ENCODE data around the gene EMX1.

The EMX1 gene

GRCh38 chr2:72883356-72883962, 33.9 kb upstream of the EMX1 start:
- no peak overlapping the region for H3K4me3 ChIP-seq (ENCODE audit: low read depth in 1 of 2, low read length in 2 of 2)
- ATAC-seq (ENCODE audit: insufficient read depth, low read depth), result peak; percentile 76

GRCh38 chr2:72886505-72887031, 30.8 kb upstream of the EMX1 start:
- H3K79me2 ChIP-seq (ENCODE audit: insufficient read depth, low read length), result no peaks in the 10 kb centered on the region
- H3K9me3 ChIP-seq (ENCODE audit: insufficient read depth, low read length, severe bottlenecking), result no peaks in the 10 kb centered on the region
- peaks cover 3% of the 10 kb centered on the region; the same call in 1 of the 2 replicates for H4K20me1 ChIP-seq (ENCODE audit: insufficient read depth, low read length)
- H3K4me2 ChIP-seq (ENCODE audit: insufficient read depth, low read length), result no peak overlapping the region
- H3K4me1 ChIP-seq (ENCODE audit: insufficient read depth, low read length), result no peaks in the 10 kb centered on the region
- TF ChIP-seq, protein P1, sequence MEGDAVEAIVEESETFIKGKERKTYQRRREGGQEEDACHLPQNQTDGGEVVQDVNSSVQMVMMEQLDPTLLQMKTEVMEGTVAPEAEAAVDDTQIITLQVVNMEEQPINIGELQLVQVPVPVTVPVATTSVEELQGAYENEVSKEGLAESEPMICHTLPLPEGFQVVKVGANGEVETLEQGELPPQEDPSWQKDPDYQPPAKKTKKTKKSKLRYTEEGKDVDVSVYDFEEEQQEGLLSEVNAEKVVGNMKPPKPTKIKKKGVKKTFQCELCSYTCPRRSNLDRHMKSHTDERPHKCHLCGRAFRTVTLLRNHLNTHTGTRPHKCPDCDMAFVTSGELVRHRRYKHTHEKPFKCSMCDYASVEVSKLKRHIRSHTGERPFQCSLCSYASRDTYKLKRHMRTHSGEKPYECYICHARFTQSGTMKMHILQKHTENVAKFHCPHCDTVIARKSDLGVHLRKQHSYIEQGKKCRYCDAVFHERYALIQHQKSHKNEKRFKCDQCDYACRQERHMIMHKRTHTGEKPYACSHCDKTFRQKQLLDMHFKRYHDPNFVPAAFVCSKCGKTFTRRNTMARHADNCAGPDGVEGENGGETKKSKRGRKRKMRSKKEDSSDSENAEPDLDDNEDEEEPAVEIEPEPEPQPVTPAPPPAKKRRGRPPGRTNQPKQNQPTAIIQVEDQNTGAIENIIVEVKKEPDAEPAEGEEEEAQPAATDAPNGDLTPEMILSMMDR (IDR thresholded peaks at IDR 0.05; ENCODE audit: borderline replicate concordance, extremely low read depth, low read length, poor library complexity, severe bottlenecking), result no peak
- TF ChIP-seq EZH2 (IDR thresholded peaks at IDR 0.05; ENCODE audit: borderline replicate concordance, low read depth, low read length, severe bottlenecking), result no peak
- no peak for DNase-seq
- ATAC-seq (ENCODE audit: insufficient read depth, low read depth), result no peak
- H3K36me3 ChIP-seq (ENCODE audit: insufficient read depth, low read length), result no peaks in the 10 kb centered on the region
- no peak overlapping the region for H3K9ac ChIP-seq (ENCODE audit: low read depth, low read length)
- H2AFZ ChIP-seq (ENCODE audit: low read depth, low read length), result no peak overlapping the region
- no peak overlapping the region for H3K27ac ChIP-seq (ENCODE audit: low read length)
- no peak overlapping the region for H3K4me3 ChIP-seq (ENCODE audit: low read depth in 1 of 2, low read length in 2 of 2)
- H3K27me3 ChIP-seq (ENCODE audit: insufficient read depth, low read length, poor library complexity), result peaks cover 2% of the 10 kb centered on the region

More at GRCh38 chr2:72883356-72883962, 33.9 kb upstream of the EMX1 start:
- Histone ChIP-seq H3K27me3 (ENCODE audit: insufficient read depth, low read length, poor library complexity) (no peaks in the 10 kb centered on the region), H3K27ac (ENCODE audit: low read length) (no peak overlapping the region), H3K79me2 (ENCODE audit: insufficient read depth, low read length) (no peaks in the 10 kb centered on the region), H2AFZ (ENCODE audit: low read depth, low read length) (no peak overlapping the region), H3K36me3 (ENCODE audit: insufficient read depth, low read length) (no peaks in the 10 kb centered on the region), H3K4me2 (ENCODE audit: insufficient read depth, low read length) (no peak overlapping the region), H3K9me3 (ENCODE audit: insufficient read depth, low read length, severe bottlenecking) (no peaks in the 10 kb centered on the region), H3K9ac (ENCODE audit: low read depth, low read length) (no peak overlapping the region), H4K20me1 (ENCODE audit: insufficient read depth, low read length) (peaks cover 3% of the 10 kb centered on the region; the same call in 1 of the 2 replicates), H3K4me1 (ENCODE audit: insufficient read depth, low read length) (no peaks in the 10 kb centered on the region)
- DNase-seq, result peak; percentile 63
- TF ChIP-seq EZH2 (IDR thresholded peaks at IDR 0.05; ENCODE audit: borderline replicate concordance, low read depth, low read length, severe bottlenecking), result no peak
- TF ChIP-seq, protein P1 (IDR thresholded peaks at IDR 0.05; ENCODE audit: borderline replicate concordance, extremely low read depth, low read length, poor library complexity, severe bottlenecking), result no peak

DNA sequence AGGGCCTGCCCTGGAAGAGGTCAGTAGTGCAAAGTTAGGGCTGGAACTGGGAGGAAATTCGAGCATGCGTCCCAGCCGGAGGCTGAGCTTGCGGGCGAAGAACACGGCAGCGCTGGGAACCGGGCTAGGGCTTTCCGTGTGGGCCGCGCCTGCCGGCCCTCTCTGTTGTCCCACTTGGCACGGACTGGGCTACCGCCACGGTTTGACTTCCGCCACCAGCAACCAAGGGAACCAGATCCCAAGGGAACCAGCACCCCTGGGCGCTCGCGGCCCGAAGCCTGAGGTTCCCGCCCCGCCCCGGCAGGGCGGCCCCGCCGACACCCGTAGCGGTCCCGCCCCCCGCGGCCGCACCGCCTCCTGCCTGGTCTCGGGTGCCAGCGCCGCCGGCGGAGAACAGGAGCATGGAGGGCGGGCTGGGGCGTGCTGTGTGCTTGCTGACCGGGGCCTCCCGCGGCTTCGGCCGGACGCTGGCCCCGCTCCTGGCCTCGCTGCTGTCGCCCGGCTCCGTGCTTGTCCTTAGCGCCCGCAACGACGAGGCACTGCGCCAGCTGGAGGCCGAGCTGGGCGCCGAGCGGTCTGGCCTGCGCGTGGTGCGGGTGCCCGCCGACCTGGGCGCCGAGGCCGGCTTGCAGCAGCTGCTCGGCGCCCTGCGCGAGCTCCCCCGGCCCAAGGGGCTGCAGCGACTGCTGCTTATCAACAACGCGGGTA, 30.1 kb upstream of the EMX1 start, which contains the start of gene SPR:
Gene SPR, plus strand, starts transcription at position 377 of the 708 bp plus-strand sequence. Its CDS starts 25 bp downstream, at position 402.
- Histone ChIP-seq H3K9ac (ENCODE audit: low read depth, low read length) (no peak within 1 kb of the TSS), H3K27ac (ENCODE audit: low read length) (no peak within 1 kb of the TSS), H2AFZ (ENCODE audit: low read depth, low read length) (no peak within 1 kb of the TSS), H3K36me3 (ENCODE audit: insufficient read depth, low read length) (no peaks in the 10 kb centered on the region), H3K4me3 (ENCODE audit: low read depth in 1 of 2, low read length in 2 of 2) (no peak within 1 kb of the TSS), H3K79me2 (ENCODE audit: insufficient read depth, low read length) (no peaks in the 10 kb centered on the region), H4K20me1 (ENCODE audit: insufficient read depth, low read length) (peaks cover 3% of the 10 kb centered on the region; the same call in 1 of the 2 replicates), H3K4me2 (ENCODE audit: insufficient read depth, low read length) (no peak within 1 kb of the TSS), H3K27me3 (ENCODE audit: insufficient read depth, low read length, poor library complexity) (peaks cover 2% of the 10 kb centered on the region), H3K9me3 (ENCODE audit: insufficient read depth, low read length, severe bottlenecking) (no peaks in the 10 kb centered on the region), H3K4me1 (ENCODE audit: insufficient read depth, low read length) (no peaks in the 10 kb centered on the region)
- TF ChIP-seq, protein P1 (IDR thresholded peaks at IDR 0.05; ENCODE audit: borderline replicate concordance, extremely low read depth, low read length, poor library complexity, severe bottlenecking), result no peak
- no peak for TF ChIP-seq EZH2 (IDR thresholded peaks at IDR 0.05; ENCODE audit: borderline replicate concordance, low read depth, low read length, severe bottlenecking)
- ATAC-seq (ENCODE audit: insufficient read depth, low read depth), result no peak
- DNase-seq, result no peak
